Mononuclear cell (primary cell): ENCODE results near the gene S1PR4. TPM values are rescaled to one million over a fixed set of nuclear protein-coding genes. Genes with fewer than 3 reads are reported as not detected.
"Not testable (repeated sequence)": the region's sequence is repeated elsewhere in the genome, so short reads cannot be mapped to it uniquely, and the experiment has no call there.

Experiments
- H3K27me3 ChIP-seq: 2 replicates; pipeline ENCODE4 v1.6.0; 2011; ENCODE audit warnings: low read length, control low read depth; ENCODE audit not compliant: insufficient read depth
- H3K4me1 ChIP-seq: 2 replicates; pipeline ENCODE4 v1.5.1; 2011; ENCODE audit warnings: mild to moderate bottlenecking, low read length, control low read depth; ENCODE audit not compliant: insufficient read depth
- H3K4me3 ChIP-seq: 2 replicates; pipeline ENCODE4 v1.5.1; 2011; ENCODE audit warnings: mild to moderate bottlenecking, low read length, moderate library complexity
- H3K9me3 ChIP-seq: 2 replicates; pipeline ENCODE4 v1.5.1; 2011; ENCODE audit warnings: low read depth, mild to moderate bottlenecking, control low read depth, low read length
- total RNA-seq: library from RNA; depleted of rRNA; stranded (reverse); fragments of >200 nt; gene quantifications from one replicate; pipeline ENCODE4 v1.2.3, GENCODE V29; 2012

Gene S1PR4
- total RNA-seq, 1 donor: 81.6 TPM

- Histone ChIP-seq H3K4me3 (no peak overlapping the region), H3K9me3 (no peaks in the 10 kb centered on the region), H3K4me1 (peaks cover 16% of the 10 kb centered on the region)
These were observed 14.9 kb downstream of the S1PR4 start for GRCh38 chr19:3193256-3194105.

GRCh38 chr19:3194106-3195087 lies 15.8 kb downstream of the S1PR4 start:
- Histone ChIP-seq H3K9me3 (no peaks in the 10 kb centered on the region), H3K4me1 (peaks cover 7% of the 10 kb centered on the region), H3K4me3 (no peak overlapping the region), H3K27me3 (no peaks in the 10 kb centered on the region)

More at GRCh38 chr19:3193256-3194105, 14.9 kb downstream of the S1PR4 start:
- H3K27me3 ChIP-seq: no peaks in the 10 kb centered on the region

GRCh38 chr19:3196064-3196932 lies 17.7 kb downstream of the S1PR4 start:
- H3K4me1 ChIP-seq: no peaks in the 10 kb centered on the region
- H3K9me3 ChIP-seq: no peaks in the 10 kb centered on the region
- H3K4me3 ChIP-seq: no peak overlapping the region
- no peaks in the 10 kb centered on the region for H3K27me3 ChIP-seq

- Histone ChIP-seq H3K4me3 (no peak overlapping the region), H3K27me3 (no peaks in the 10 kb centered on the region), H3K9me3 (no peaks in the 10 kb centered on the region)
These were observed 18.3 kb downstream of the S1PR4 start for GRCh38 chr19:3196933-3197205.

GRCh38 chr19:3198901-3199700 lies 20.5 kb downstream of the S1PR4 start:
- Histone ChIP-seq H3K9me3 (no peaks in the 10 kb centered on the region), H3K4me1 (no peaks in the 10 kb centered on the region), H3K27me3 (no peaks in the 10 kb centered on the region), H3K4me3 (no peak overlapping the region)

More at GRCh38 chr19:3196933-3197205, 18.3 kb downstream of the S1PR4 start:
- no peaks in the 10 kb centered on the region for H3K4me1 ChIP-seq

GRCh38 chr19:3201072-3201700 lies 22.6 kb downstream of the S1PR4 start:
- Histone ChIP-seq H3K4me3 (no peak overlapping the region), H3K4me1 (no peaks in the 10 kb centered on the region), H3K27me3 (no peaks in the 10 kb centered on the region), H3K9me3 (no peaks in the 10 kb centered on the region)

GRCh38 chr19:3201911-3202310 lies 23.3 kb downstream of the S1PR4 start:
- Histone ChIP-seq H3K4me1 (no peaks in the 10 kb centered on the region), H3K4me3 (no peak overlapping the region), H3K9me3 (no peaks in the 10 kb centered on the region), H3K27me3 (no peaks in the 10 kb centered on the region)

- Histone ChIP-seq H3K4me3 (no peak overlapping the region), H3K9me3 (no peaks in the 10 kb centered on the region), H3K4me1 (no peaks in the 10 kb centered on the region), H3K27me3 (no peaks in the 10 kb centered on the region)
These were observed 23.8 kb downstream of the S1PR4 start for GRCh38 chr19:3202346-3202745.

GRCh38 chr19:3202895-3203294 lies 24.3 kb downstream of the S1PR4 start:
- H3K27me3 ChIP-seq, H3K4me3 ChIP-seq, H3K4me1 ChIP-seq, H3K9me3 ChIP-seq: not testable (repeated sequence)

- H3K4me1 ChIP-seq: no peaks in the 10 kb centered on the region
- no peaks in the 10 kb centered on the region for H3K27me3 ChIP-seq
- H3K4me3 ChIP-seq: no peak overlapping the region
- H3K9me3 ChIP-seq: no peaks in the 10 kb centered on the region
These were observed 25.5 kb downstream of the S1PR4 start for GRCh38 chr19:3203805-3204645.

GRCh38 chr19:3204646-3205275 lies 26.2 kb downstream of the S1PR4 start:
- Histone ChIP-seq H3K4me1 (no peaks in the 10 kb centered on the region), H3K27me3 (no peaks in the 10 kb centered on the region), H3K9me3 (no peaks in the 10 kb centered on the region), H3K4me3 (no peak overlapping the region)

GRCh38 chr19:3206216-3206953 lies 27.8 kb downstream of the S1PR4 start:
- Histone ChIP-seq H3K4me3 (no peak overlapping the region), H3K27me3 (no peaks in the 10 kb centered on the region), H3K9me3 (no peaks in the 10 kb centered on the region), H3K4me1 (no peaks in the 10 kb centered on the region)
